ENCODE data around the gene PAX2. TPM values are rescaled to one million over a fixed set of nuclear protein-coding genes. Genes with fewer than 3 reads are reported as not detected.

Gene PAX2
- total RNA-seq, 4 donors from 2014 or later: not detected

DNA sequence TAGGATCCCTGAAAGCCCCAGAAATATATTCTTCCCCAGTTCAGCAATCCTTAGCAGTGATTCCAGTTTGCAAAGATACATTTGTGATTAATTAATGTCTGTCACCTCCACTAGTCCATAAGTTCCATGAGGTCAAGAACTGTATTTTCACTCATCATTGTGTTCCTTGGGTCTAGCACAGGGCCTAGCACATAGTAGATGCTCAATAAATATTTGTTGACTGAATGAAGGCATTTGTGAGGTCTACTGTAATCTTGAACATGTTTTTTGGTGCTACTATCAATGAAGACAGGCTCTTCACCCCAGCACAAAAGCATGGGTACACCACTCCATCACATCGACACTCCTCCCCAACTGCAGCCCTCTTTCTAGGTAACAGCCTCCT is 30.8 kb upstream of the PAX2 start:
- WGBS, 2 donors: 88 to 92% methylated on average over 1 of the region's 1 CpG
- peak in 1 of 2 donors; percentile 45 for DNase-seq (ENCODE audit: low spot score in 2 of 2)
- no peak overlapping the region for H3K4me3 ChIP-seq (ENCODE audit: low read depth, poor library complexity, severe bottlenecking)
- TF ChIP-seq POLR2A (IDR thresholded peaks at IDR 0.05) (no peak), CTCF (IDR thresholded peaks at IDR 0.05) (no peak)
- intact Hi-C loops (cut with DNase I; ENCODE audit: low total_unique reads): no loop called here

DNA sequence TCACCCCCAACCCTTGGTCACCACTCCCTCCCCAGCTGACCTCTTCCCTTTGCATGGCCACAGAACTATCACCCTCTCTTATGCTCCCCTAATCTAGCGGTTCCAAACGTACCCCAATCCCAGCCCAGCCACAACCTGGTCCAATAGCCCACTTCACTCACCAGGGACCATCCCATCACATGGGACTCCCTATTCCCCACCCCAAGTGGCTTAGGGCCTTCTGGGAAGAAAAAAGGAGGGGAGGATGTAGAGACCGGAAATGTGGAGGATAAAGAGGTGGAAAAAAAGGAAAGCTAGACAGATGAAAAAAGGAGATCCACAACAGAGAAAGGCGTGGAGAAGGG is 30.3 kb upstream of the PAX2 start:
- TF ChIP-seq CTCF (IDR thresholded peaks at IDR 0.05) (no peak), POLR2A (IDR thresholded peaks at IDR 0.05) (no peak)
- 50 to 61% methylated on average over 4 of the region's 4 CpGs for WGBS, 2 donors
- intact Hi-C loops (cut with DNase I; ENCODE audit: low total_unique reads): no loop called here
- H3K4me3 ChIP-seq (ENCODE audit: low read depth, poor library complexity, severe bottlenecking): no peak overlapping the region
- peak in 1 of 2 donors; percentile 50 for DNase-seq (ENCODE audit: low spot score in 2 of 2)

DNA sequence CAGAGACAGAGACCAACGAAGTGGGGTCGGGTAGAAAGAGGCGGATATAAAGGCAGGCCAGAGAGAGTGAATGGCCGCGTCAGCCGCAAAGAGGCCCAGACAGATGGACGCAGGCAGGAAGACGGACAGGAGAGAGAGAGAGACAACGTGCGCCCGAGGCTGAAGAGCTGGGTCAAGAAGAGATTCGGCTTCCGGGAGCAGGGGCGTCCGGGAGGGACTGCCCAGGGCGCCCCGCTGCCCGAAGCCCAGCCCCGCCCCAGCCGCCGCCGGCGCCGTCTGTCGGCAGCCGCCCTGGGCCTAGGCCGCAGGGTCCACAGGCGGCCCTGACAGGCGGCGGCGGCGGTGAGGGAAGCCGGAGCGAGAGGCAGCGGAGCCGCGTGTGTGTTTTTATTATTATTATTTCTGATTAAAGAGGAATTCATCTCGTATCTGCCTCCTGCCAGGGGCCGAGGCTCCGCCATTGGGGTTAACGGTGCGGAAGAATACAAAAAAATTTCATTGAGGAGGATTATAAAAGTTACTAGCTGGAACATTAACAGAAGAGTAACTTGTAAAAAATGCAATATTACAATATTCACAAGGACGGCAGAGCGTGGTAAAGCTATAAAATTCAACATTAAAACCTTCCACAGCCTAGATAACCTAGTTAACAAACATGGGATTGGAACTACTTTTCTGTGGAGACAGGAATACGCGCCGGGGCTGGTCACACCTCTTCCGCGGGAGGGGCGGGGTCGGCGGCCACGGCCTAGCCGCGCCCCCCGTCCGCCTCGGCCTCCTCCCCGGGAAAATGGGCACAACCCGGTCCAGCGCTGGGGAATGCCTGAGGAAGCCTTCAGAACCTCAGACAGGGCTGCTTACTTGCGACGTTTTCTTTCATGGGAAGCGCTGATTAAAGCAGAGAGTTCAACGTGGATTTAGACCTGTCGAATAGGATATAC is 29.7 kb upstream of the PAX2 start:
- WGBS, 2 donors: 14 to 15% methylated on average over 64 to 66 of the region's 66 CpGs
- TF ChIP-seq CTCF (IDR thresholded peaks at IDR 0.05): no peak
- TF ChIP-seq POLR2A (IDR thresholded peaks at IDR 0.05): no peak
- intact Hi-C loops (cut with DNase I; ENCODE audit: low total_unique reads): no loop called here
- no peak overlapping the region for H3K4me3 ChIP-seq (ENCODE audit: low read depth, poor library complexity, severe bottlenecking)
- DNase-seq (ENCODE audit: low spot score in 2 of 2): peak in 1 of 2 donors; percentile 62

DNA sequence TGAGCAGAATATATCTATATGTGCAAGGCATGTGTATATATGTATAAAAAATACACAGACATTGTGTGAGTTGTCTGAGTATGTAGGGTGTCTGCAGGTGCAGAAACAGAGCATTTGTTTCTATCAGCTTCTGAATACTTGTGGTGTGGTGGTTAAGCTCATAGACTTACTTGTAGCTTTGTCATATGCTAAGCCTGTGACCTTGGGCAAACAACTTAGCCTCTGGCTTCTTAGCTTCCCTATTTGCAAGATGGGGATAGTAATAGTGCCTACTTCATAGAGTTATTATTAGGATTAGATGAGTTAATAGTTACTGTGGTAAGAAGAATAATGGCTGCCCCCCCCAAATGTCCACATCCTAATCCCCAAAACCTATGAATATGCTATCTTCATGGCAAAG is 28.2 kb upstream of the PAX2 start:
- no peak for DNase-seq (ENCODE audit: low spot score in 2 of 2)
- H3K4me3 ChIP-seq (ENCODE audit: low read depth, poor library complexity, severe bottlenecking): no peak overlapping the region
- intact Hi-C loops (cut with DNase I; ENCODE audit: low total_unique reads): no loop called here
- TF ChIP-seq CTCF (IDR thresholded peaks at IDR 0.05) (no peak), POLR2A (IDR thresholded peaks at IDR 0.05) (no peak)

DNA sequence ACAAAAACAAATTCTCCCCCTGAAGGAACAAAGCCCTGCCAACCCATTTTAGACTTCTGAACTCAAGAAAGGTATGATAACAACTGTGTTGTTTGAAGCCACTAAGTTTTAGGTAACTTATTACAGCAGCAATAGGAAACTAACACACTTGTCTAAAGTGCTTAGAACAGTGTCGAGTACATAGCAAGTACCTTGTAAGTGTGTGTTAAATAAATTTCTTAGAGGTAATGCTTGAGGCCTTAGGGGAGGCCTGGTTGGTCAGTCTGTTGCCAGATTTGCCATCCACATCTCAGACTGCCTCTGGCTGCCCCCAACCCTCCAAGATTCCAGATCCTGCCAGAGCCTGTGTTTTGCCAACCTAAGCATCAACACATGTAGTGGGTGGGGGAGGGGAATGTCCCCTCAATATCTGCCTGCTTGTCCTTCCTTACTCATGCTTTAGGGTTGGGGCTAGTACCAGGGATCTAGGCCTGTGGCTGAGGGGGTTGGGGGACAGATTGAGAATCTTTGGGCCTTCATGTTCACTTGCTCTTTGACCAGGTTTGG is 27.1 kb upstream of the PAX2 start:
- DNase-seq (ENCODE audit: low spot score in 2 of 2): no peak
- 94 to 96% methylated on average over 1 of the region's 1 CpG for WGBS, 2 donors
- TF ChIP-seq POLR2A (IDR thresholded peaks at IDR 0.05) (no peak), CTCF (IDR thresholded peaks at IDR 0.05) (no peak)
- intact Hi-C loops (cut with DNase I; ENCODE audit: low total_unique reads): no loop called here
- H3K4me3 ChIP-seq (ENCODE audit: low read depth, poor library complexity, severe bottlenecking): no peak overlapping the region
